GM20000 (cell line): Measurements from ENCODE around the gene TNS3.
A peak's percentile ranks its signal among the peaks of the same experiment; 100 is the strongest.

Source experiments
- DNase-seq: peaks from one replicate; pipeline ENCODE4 v3.0.0; 2012; ENCODE audit warnings: low spot score
- CTCF ChIP-seq: IDR thresholded peaks from 2 replicates; pipeline ENCODE4 v1.5.1; 2012; ENCODE audit warnings: mild to moderate bottlenecking, control low read depth; ENCODE audit errors: extremely low read depth, missing control alignments

TNS3 gene

GRCh38 chr7:47342296-47343060, 239.4 kb downstream of the TNS3 start:
- no peak for TF ChIP-seq CTCF
- no peak for DNase-seq

- no peak for DNase-seq
- no peak for TF ChIP-seq CTCF
Observed at GRCh38 chr7:47340517-47340916, 241.4 kb downstream of the TNS3 start.

- no peak for TF ChIP-seq CTCF
- DNase-seq, result no peak
Observed at GRCh38 chr7:47338026-47338425, 243.9 kb downstream of the TNS3 start.

GRCh38 chr7:47337531-47337930, 244.4 kb downstream of the TNS3 start:
- DNase-seq, result peak; percentile 55
- TF ChIP-seq CTCF, result no peak

- TF ChIP-seq CTCF, result no peak
- no peak for DNase-seq
Observed at GRCh38 chr7:47336472-47337425, 245.2 kb downstream of the TNS3 start.

- DNase-seq, result no peak
- TF ChIP-seq CTCF, result no peak
Observed at GRCh38 chr7:47335557-47336471, 246.1 kb downstream of the TNS3 start.
